HG03064 (cell line): Measurements from ENCODE around the gene JAGN1.
"Not testable (repeated sequence)": the region's sequence is repeated elsewhere in the genome, so short reads cannot be mapped to it uniquely, and the experiment has no call there.

Experiments
- ATAC-seq: cut with Tn5 transposase; IDR thresholded peaks from one replicate; pipeline ENCODE4 v1.9.1; 2021; ENCODE audit warnings: low read depth; ENCODE audit not compliant: unreplicated experiment

The JAGN1 gene

GRCh38 chr3:9916346-9916733 lies 25.9 kb downstream of the JAGN1 start:
- ATAC-seq, result no peak

- no peak for ATAC-seq
Observed at GRCh38 chr3:9916734-9917680, 26.6 kb downstream of the JAGN1 start, which contains the start of gene IL17RC. IL17RC (plus strand) TSS chr3:9917098; CDS start chr3:9917316, 218 bp downstream.

- no peak for ATAC-seq
Observed at GRCh38 chr3:9917820-9918219, 27.4 kb downstream of the JAGN1 start.

GRCh38 chr3:9918261-9919038 lies 28.0 kb downstream of the JAGN1 start:
- ATAC-seq, result no peak

GRCh38 chr3:9928158-9928557 lies 37.7 kb downstream of the JAGN1 start:
- ATAC-seq, result no peak

GRCh38 chr3:9930804-9931418 lies 40.5 kb downstream of the JAGN1 start:
- ATAC-seq, result no peak

GRCh38 chr3:9932535-9932842 lies 42.1 kb downstream of the JAGN1 start:
- no peak for ATAC-seq

GRCh38 chr3:9932843-9933560 lies 42.6 kb downstream of the JAGN1 start:
- peak; percentile 65 for ATAC-seq

- ATAC-seq, result peak; percentile 86
Observed at GRCh38 chr3:9933561-9934234, 43.3 kb downstream of the JAGN1 start, which contains the start of gene CRELD1. CRELD1 (plus strand) TSS chr3:9933834; CDS start chr3:9934439, 605 bp downstream.

GRCh38 chr3:9934235-9934621 lies 43.8 kb downstream of the JAGN1 start:
- ATAC-seq, result no peak

GRCh38 chr3:9934993-9935392 lies 44.6 kb downstream of the JAGN1 start:
- ATAC-seq, result no peak

- no peak for ATAC-seq
Observed at GRCh38 chr3:9935966-9936510, 45.6 kb downstream of the JAGN1 start.

- no peak for ATAC-seq
Observed at GRCh38 chr3:9937486-9938238, 47.3 kb downstream of the JAGN1 start.

- ATAC-seq, result no peak
Observed at GRCh38 chr3:9938966-9939365, 48.6 kb downstream of the JAGN1 start.

GRCh38 chr3:9939906-9940305 lies 49.5 kb downstream of the JAGN1 start:
- not testable (repeated sequence) for ATAC-seq

GRCh38 chr3:9940746-9941145 lies 50.3 kb downstream of the JAGN1 start:
- no peak for ATAC-seq

GRCh38 chr3:9942164-9942563 lies 51.8 kb downstream of the JAGN1 start:
- ATAC-seq, result no peak

GRCh38 chr3:9942934-9943690 lies 52.7 kb downstream of the JAGN1 start:
- no peak for ATAC-seq
